NB4 (cell line): ENCODE measurements around the gene UNC119B.

Experiments
- DNase-seq: peaks from one replicate; pipeline ENCODE4 v3.0.0; 2010; ENCODE audit warnings: low read depth
- H3K4me3 ChIP-seq: one replicate; pipeline ENCODE4 v1.5.1; 2011; ENCODE audit warnings: mild to moderate bottlenecking, low read depth, low read length, moderate library complexity
- CTCF ChIP-seq: IDR thresholded peaks from one replicate; pipeline ENCODE4 v1.5.1; 2012; ENCODE audit warnings: low read depth, low read length
- MAX ChIP-seq: IDR thresholded peaks from 2 replicates; pipeline ENCODE4 v1.6.1; 2011; ENCODE audit warnings: low read depth, low read length
- MYC ChIP-seq: IDR thresholded peaks from 2 replicates; pipeline ENCODE4 v1.6.1; 2011; ENCODE audit warnings: low read depth, low read length
- POLR2A ChIP-seq: IDR thresholded peaks from 2 replicates; pipeline ENCODE4 v1.6.1; 2011; ENCODE audit warnings: mild to moderate bottlenecking; ENCODE audit not compliant: insufficient read length; ENCODE audit errors: extremely low read depth

UNC119B gene

GRCh38 chr12:120699553-120699952, 10.7 kb upstream of the UNC119B start:
- no peak overlapping the region for H3K4me3 ChIP-seq
- DNase-seq: no peak
- no peak for TF ChIP-seq MYC
- no peak for TF ChIP-seq CTCF

- no peak for DNase-seq
- H3K4me3 ChIP-seq: no peak overlapping the region
- TF ChIP-seq CTCF (no peak), POLR2A (no peak), MYC (no peak), MAX (no peak)
Measured at GRCh38 chr12:120700886-120701285, 9.4 kb upstream of the UNC119B start.

- TF ChIP-seq MAX: no peak
- no peak for TF ChIP-seq POLR2A
- TF ChIP-seq MYC: no peak
- no peak for TF ChIP-seq CTCF
- H3K4me3 ChIP-seq: no peak overlapping the region
- no peak for DNase-seq
Measured at GRCh38 chr12:120702637-120703036, 7.6 kb upstream of the UNC119B start.

- TF ChIP-seq MYC (no peak), CTCF (no peak), MAX (no peak), POLR2A (no peak)
- no peak overlapping the region for H3K4me3 ChIP-seq
- DNase-seq: no peak
Measured at GRCh38 chr12:120703311-120703942, 6.8 kb upstream of the UNC119B start.

GRCh38 chr12:120705618-120706017, 4.6 kb upstream of the UNC119B start:
- DNase-seq: no peak
- H3K4me3 ChIP-seq: no peak overlapping the region
- TF ChIP-seq CTCF (no peak), MAX (no peak), MYC (no peak), POLR2A (no peak)

- TF ChIP-seq MYC (no peak), MAX (no peak), CTCF (no peak), POLR2A (no peak)
- DNase-seq: no peak
- no peak overlapping the region for H3K4me3 ChIP-seq
Measured at GRCh38 chr12:120706029-120706428, 4.2 kb upstream of the UNC119B start.
